Measurements from ENCODE around the gene ERG.

GRCh38 chr21:38488640-38489270 is 9.5 kb downstream of the ERG start:
- TF ChIP-seq GATA2 (IDR thresholded peaks at IDR 0.05; ENCODE audit: low read depth, low read length) (no peak), GATA3 (IDR thresholded peaks at IDR 0.05; ENCODE audit: low read depth, low read length) (no peak)

Data from SH-SY5Y (cell line).